Naive thymus-derived CD8-positive, alpha-beta T cell (primary cell): ENCODE data around the gene MYO5A. TPM values are rescaled to one million over a fixed set of nuclear protein-coding genes. Genes with fewer than 3 reads are reported as not detected.

Source experiments
- ATAC-seq, 2 donors: fragments of 150-1000 bp; cut with Tn5 transposase in 1 of 2; sonication (Bioruptor Pico), chemical (Tn5 transposase) in 1 of 2; 1 replicate in 1 of 2; 2 replicates in 1 of 2; pipeline ENCODE4 v1.10.0; 2021; ENCODE audit warnings: mild to moderate bottlenecking in 2 of 2, moderate library complexity in 2 of 2
- POLR2A ChIA-PET: fragments of 350-600 bp; sonication (Branson Sonifier 250); formaldehyde crosslinking; loops from one replicate; lab custom pipeline; 2021; ENCODE audit warnings: antibody characterized with exemption; lab: Charles Lee
- DNase-seq, 10 donors: peaks; one replicate each; pipeline versions ENCODE4 v3.0.0 to v3.0.0-alpha.2; 2020 to 2022
- H3K27ac Mint-ChIP-seq, 10 donors: one replicate each; pipeline ENCODE4 v1.8.0; 2020 to 2022; ENCODE audit warnings: mild to moderate bottlenecking in 10 of 10, mixed read lengths in 10 of 10, moderate library complexity in 4 of 10, inconsistent platforms in 1 of 10
- H3K27me3 Mint-ChIP-seq, 5 donors: one replicate each; pipeline ENCODE4 v1.8.0; 2021 to 2022; ENCODE audit warnings: mixed read lengths in 5 of 5
- H3K36me3 Mint-ChIP-seq, 3 donors: one replicate each; pipeline ENCODE4 v1.8.0; 2020 to 2022; ENCODE audit warnings: mixed read lengths in 3 of 3, mild to moderate bottlenecking in 2 of 3, inconsistent platforms in 1 of 3
- H3K4me1 Mint-ChIP-seq, 4 donors: one replicate each; pipeline ENCODE4 v1.8.0; 2021 to 2022; ENCODE audit warnings: mixed read lengths in 4 of 4
- H3K4me3 Mint-ChIP-seq, 10 donors: one replicate each; pipeline ENCODE4 v1.8.0; 2020 to 2022; ENCODE audit warnings: mild to moderate bottlenecking in 10 of 10, mixed read lengths in 10 of 10, moderate library complexity in 6 of 10, inconsistent platforms in 1 of 10
- H3K9me3 Mint-ChIP-seq, 9 donors: one replicate each; pipeline ENCODE4 v1.8.0; 2020 to 2022; ENCODE audit warnings: mixed read lengths in 9 of 9, mild to moderate bottlenecking in 3 of 9, inconsistent platforms in 1 of 9, moderate library complexity in 1 of 9
- polyA plus RNA-seq, 3 donors: library from polyadenylated mRNA; unstranded; fragments of 300-500 nt; fragmentation: Illumina TruSeq; gene quantifications; one replicate each; pipeline ENCODE4 v1.2.3, GENCODE V29; 2021
- total RNA-seq, 8 experiments: library from RNA in 2 of 8; stranded (reverse) in 2 of 8; gene quantifications; one replicate each; pipeline ENCODE4 v1.2.3 and lab custom pipeline; 2021 to 2026

The MYO5A gene
- total and polyA plus RNA-seq, 5 experiments from 2014 or later: 2.3 to 23.2 (median 5.6) TPM

- peak overlapping the region; percentile 67 to 86 (median 81) for H3K4me3 Mint-ChIP-seq
- POLR2A ChIA-PET: interaction anchor here (1.5 to 1.6 kb wide), 2 partner anchors 9 to 39 kb away, joined by 3 to 8 read pairs; partner anchors contain the start of gene ARPP19
- ATAC-seq (no peak), DNase-seq (no peak)
- peaks cover 17 to 31% (median 23%) of the 10 kb centered on the region in 4 donors for H3K4me1 Mint-ChIP-seq
- H3K36me3 Mint-ChIP-seq: no peaks in the 10 kb centered on the region
- no peaks in the 10 kb centered on the region for H3K9me3 Mint-ChIP-seq
- H3K27me3 Mint-ChIP-seq: peaks cover 0 to 8% (median 3%) of the 10 kb centered on the region in 5 donors
- peak overlapping the region; percentile 28 to 92 (median 86) for H3K27ac Mint-ChIP-seq
These were observed 1.3 kb upstream of the MYO5A start for GRCh38 chr15:52529940-52530339.

GRCh38 chr15:52529341-52529924 lies 753 bp upstream of the MYO5A start:
- H3K4me1 Mint-ChIP-seq: peaks cover 17 to 31% (median 23%) of the 10 kb centered on the region in 4 donors
- ATAC-seq (peak; percentile 8), DNase-seq (peak in 4 of 10 donors; percentile 1 to 22 (median 6))
- peaks cover 0 to 3% (median under 1%) of the 10 kb centered on the region in 5 donors for H3K27me3 Mint-ChIP-seq
- peak overlapping the region; percentile 67 to 86 (median 81) for H3K4me3 Mint-ChIP-seq
- H3K27ac Mint-ChIP-seq: peak overlapping the region; percentile 28 to 92 (median 86)
- H3K36me3 Mint-ChIP-seq: no peaks in the 10 kb centered on the region
- H3K9me3 Mint-ChIP-seq: no peaks in the 10 kb centered on the region
- POLR2A ChIA-PET: interaction anchor here (0.6 to 1.6 kb wide), 4 partner anchors 10 to 47 kb away, joined by 3 to 8 read pairs (median 3); partner anchors contain the start of gene ARPP19

- H3K36me3 Mint-ChIP-seq: no peaks in the 10 kb centered on the region
- peak overlapping the region; percentile 74 to 98 (median 94) for H3K4me3 Mint-ChIP-seq
- H3K9me3 Mint-ChIP-seq: no peaks in the 10 kb centered on the region
- POLR2A ChIA-PET: interaction anchor here (0.7 to 1.6 kb wide), 4 partner anchors 21 to 139 kb away, joined by 3 to 4 read pairs (median 4); no protein-coding TSS in a partner anchor
- no peaks in the 10 kb centered on the region for H3K27me3 Mint-ChIP-seq
- H3K27ac Mint-ChIP-seq: peak overlapping the region; percentile 74 to 97 (median 90)
- DNase-seq (peak in 9 of 10 donors; percentile 6 to 63 (median 28)), ATAC-seq (peak; percentile 5 to 6)
- peaks cover 23 to 31% (median 29%) of the 10 kb centered on the region in 4 donors for H3K4me1 Mint-ChIP-seq
These were observed 643 bp downstream of the MYO5A start for GRCh38 chr15:52527911-52528563.

- Mint-ChIP-seq H3K4me1 (peaks cover 23 to 31% (median 29%) of the 10 kb centered on the region in 4 donors), H3K9me3 (no peaks in the 10 kb centered on the region), H3K36me3 (no peaks in the 10 kb centered on the region), H3K4me3 (peak overlapping the region; percentile 74 to 98 (median 94)), H3K27me3 (no peaks in the 10 kb centered on the region), H3K27ac (peak overlapping the region in 7 of 10 donors; percentile 74 to 95 (median 88))
- POLR2A ChIA-PET: interaction anchor here (0.9 to 1.6 kb wide), 2 partner anchors 21 to 34 kb away, joined by 3 to 4 read pairs; no protein-coding TSS in a partner anchor
- DNase-seq: no peak
- ATAC-seq: no peak
These were observed 1.3 kb downstream of the MYO5A start for GRCh38 chr15:52527196-52527910.

- Mint-ChIP-seq H3K27me3 (no peaks in the 10 kb centered on the region), H3K9me3 (no peaks in the 10 kb centered on the region), H3K36me3 (no peaks in the 10 kb centered on the region), H3K4me3 (no peak overlapping the region), H3K27ac (no peak overlapping the region), H3K4me1 (peaks cover 21 to 46% (median 36%) of the 10 kb centered on the region in 4 donors)
- POLR2A ChIA-PET: interaction anchor here (0.6 to 1.0 kb wide), 3 partner anchors 36 to 268 kb away, joined by 3 to 4 read pairs (median 3); no protein-coding TSS in a partner anchor
- no peak for ATAC-seq
- no peak for DNase-seq
These were observed 4.2 kb downstream of the MYO5A start for GRCh38 chr15:52524223-52525136.

- Mint-ChIP-seq H3K36me3 (no peaks in the 10 kb centered on the region), H3K27ac (peak overlapping the region in 1 of 10 donors; percentile 57), H3K9me3 (no peaks in the 10 kb centered on the region), H3K4me3 (no peak overlapping the region), H3K4me1 (peaks cover 25 to 49% (median 41%) of the 10 kb centered on the region in 4 donors), H3K27me3 (no peaks in the 10 kb centered on the region)
- no peak for ATAC-seq
- no peak for DNase-seq
- POLR2A ChIA-PET: interaction anchor here (1.0 kb wide), 1 partner anchor 36 kb away, joined by 3 read pairs; no protein-coding TSS in a partner anchor
These were observed 5.0 kb downstream of the MYO5A start for GRCh38 chr15:52523647-52524046.

- H3K27ac Mint-ChIP-seq: peak overlapping the region in 1 of 10 donors; percentile 57
- no peak for DNase-seq
- H3K36me3 Mint-ChIP-seq: no peaks in the 10 kb centered on the region
- ATAC-seq: no peak
- POLR2A ChIA-PET: no interaction called here
- H3K4me3 Mint-ChIP-seq: no peak overlapping the region
- H3K9me3 Mint-ChIP-seq: no peaks in the 10 kb centered on the region
- no peaks in the 10 kb centered on the region for H3K27me3 Mint-ChIP-seq
- peaks cover 25 to 54% (median 43%) of the 10 kb centered on the region in 4 donors for H3K4me1 Mint-ChIP-seq
These were observed 5.5 kb downstream of the MYO5A start for GRCh38 chr15:52523192-52523591.

GRCh38 chr15:52521682-52522081 lies 7.0 kb downstream of the MYO5A start:
- Mint-ChIP-seq H3K4me3 (no peak overlapping the region), H3K9me3 (no peaks in the 10 kb centered on the region), H3K4me1 (peaks cover 18 to 42% (median 29%) of the 10 kb centered on the region in 4 donors), H3K27me3 (no peaks in the 10 kb centered on the region), H3K36me3 (no peaks in the 10 kb centered on the region), H3K27ac (peak overlapping the region in 1 of 10 donors; percentile 9)
- POLR2A ChIA-PET: no interaction called here
- ATAC-seq (no peak), DNase-seq (no peak)

- H3K4me1 Mint-ChIP-seq: peaks cover 15 to 36% (median 29%) of the 10 kb centered on the region in 4 donors
These were observed 8.3 kb downstream of the MYO5A start for GRCh38 chr15:52520421-52520820.

GRCh38 chr15:52518487-52519371 lies 10.0 kb downstream of the MYO5A start:
- no peaks in the 10 kb centered on the region for H3K27me3 Mint-ChIP-seq
- ATAC-seq: no peak
- peak overlapping the region in 2 of 10 donors; percentile 58 to 77 for H3K27ac Mint-ChIP-seq
- H3K9me3 Mint-ChIP-seq: no peaks in the 10 kb centered on the region
- H3K4me3 Mint-ChIP-seq: no peak overlapping the region
- POLR2A ChIA-PET: no interaction called here
- peaks cover 14 to 34% (median 29%) of the 10 kb centered on the region in 4 donors for H3K4me1 Mint-ChIP-seq
- no peak for DNase-seq
- H3K36me3 Mint-ChIP-seq: no peaks in the 10 kb centered on the region

More at GRCh38 chr15:52520421-52520820, 8.3 kb downstream of the MYO5A start:
- H3K4me3 Mint-ChIP-seq: no peak overlapping the region
- ATAC-seq: no peak
- POLR2A ChIA-PET: interaction anchor here (0.6 kb wide), 1 partner anchor 443 kb away, joined by 3 read pairs; no protein-coding TSS in a partner anchor
- H3K36me3 Mint-ChIP-seq: no peaks in the 10 kb centered on the region
- no peaks in the 10 kb centered on the region for H3K27me3 Mint-ChIP-seq
- no peak for DNase-seq
- H3K9me3 Mint-ChIP-seq: no peaks in the 10 kb centered on the region
- H3K27ac Mint-ChIP-seq: no peak overlapping the region

GRCh38 chr15:52517014-52517413 lies 11.7 kb downstream of the MYO5A start:
- Mint-ChIP-seq H3K4me1 (peaks cover 12 to 31% (median 21%) of the 10 kb centered on the region in 4 donors), H3K36me3 (no peaks in the 10 kb centered on the region), H3K27me3 (no peaks in the 10 kb centered on the region), H3K27ac (no peak overlapping the region), H3K9me3 (no peaks in the 10 kb centered on the region), H3K4me3 (no peak overlapping the region)
- DNase-seq (no peak), ATAC-seq (no peak)
- POLR2A ChIA-PET: no interaction called here
